ENCODE measurements around the gene OR52J3. TPM values are rescaled to one million over a fixed set of nuclear protein-coding genes. Genes with fewer than 3 reads are reported as not detected.

OR52J3 gene
- total RNA-seq, 1 donor from 2014 or later: not detected

DNA sequence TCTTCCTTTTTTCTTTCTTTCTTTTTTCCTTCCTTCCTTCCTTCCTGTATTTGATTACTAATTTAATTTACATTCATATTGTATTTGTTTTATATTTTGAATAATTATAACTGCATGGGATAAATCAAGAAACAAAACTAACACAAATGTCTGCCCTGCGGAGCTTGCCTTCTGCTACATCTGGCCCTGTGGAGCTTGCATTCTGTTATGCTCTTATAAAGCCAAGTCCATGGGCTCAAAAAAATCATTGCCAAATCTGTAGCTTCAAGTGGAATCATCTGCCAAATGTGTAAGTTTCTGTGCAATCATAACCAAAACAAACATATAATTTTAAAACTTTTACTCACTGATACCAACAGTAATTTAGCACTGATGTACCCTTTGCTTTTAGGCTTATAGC lies 8.0 kb upstream of the OR52J3 start:
- Histone ChIP-seq H4K20me1 (ENCODE audit: insufficient read depth, low read length) (no peaks in the 10 kb centered on the region), H3K9me3 (ENCODE audit: insufficient read depth, low read depth, low read length) (no peaks in the 10 kb centered on the region), H2AFZ (ENCODE audit: low read depth, low read length) (no peak overlapping the region), H3K4me1 (ENCODE audit: insufficient read depth, low read length) (no peaks in the 10 kb centered on the region), H3K36me3 (ENCODE audit: insufficient read depth, low read length) (no peaks in the 10 kb centered on the region), H3K27me3 (ENCODE audit: insufficient read depth, low read length) (no peaks in the 10 kb centered on the region), H3K79me2 (ENCODE audit: insufficient read depth, low read length) (no peaks in the 10 kb centered on the region), H3K9ac (ENCODE audit: low read length) (no peak overlapping the region), H3K4me3 (ENCODE audit: insufficient read depth, low read depth, low read length) (no peak overlapping the region), H3K27ac (ENCODE audit: low read depth, low read length) (no peak overlapping the region), H3K4me2 (ENCODE audit: low read length) (no peak overlapping the region)
- FAIRE-seq: no peak
- no peaks in the 10 kb centered on the region for H3K9me3 Mint-ChIP-seq (ENCODE audit: unreplicated experiment)
- no peaks in the 10 kb centered on the region for H3K27me3 Mint-ChIP-seq (ENCODE audit: low read depth, unreplicated experiment)
- H3K4me1 Mint-ChIP-seq (ENCODE audit: low read depth, unreplicated experiment): peaks cover 14% of the 10 kb centered on the region
- no peaks in the 10 kb centered on the region for H3K36me3 Mint-ChIP-seq (ENCODE audit: low read depth, unreplicated experiment)
- no peak overlapping the region for H3K4me3 Mint-ChIP-seq (ENCODE audit: unreplicated experiment)
- no peak for DNase-seq (ENCODE audit: low read depth)
- TF ChIP-seq, protein P1, sequence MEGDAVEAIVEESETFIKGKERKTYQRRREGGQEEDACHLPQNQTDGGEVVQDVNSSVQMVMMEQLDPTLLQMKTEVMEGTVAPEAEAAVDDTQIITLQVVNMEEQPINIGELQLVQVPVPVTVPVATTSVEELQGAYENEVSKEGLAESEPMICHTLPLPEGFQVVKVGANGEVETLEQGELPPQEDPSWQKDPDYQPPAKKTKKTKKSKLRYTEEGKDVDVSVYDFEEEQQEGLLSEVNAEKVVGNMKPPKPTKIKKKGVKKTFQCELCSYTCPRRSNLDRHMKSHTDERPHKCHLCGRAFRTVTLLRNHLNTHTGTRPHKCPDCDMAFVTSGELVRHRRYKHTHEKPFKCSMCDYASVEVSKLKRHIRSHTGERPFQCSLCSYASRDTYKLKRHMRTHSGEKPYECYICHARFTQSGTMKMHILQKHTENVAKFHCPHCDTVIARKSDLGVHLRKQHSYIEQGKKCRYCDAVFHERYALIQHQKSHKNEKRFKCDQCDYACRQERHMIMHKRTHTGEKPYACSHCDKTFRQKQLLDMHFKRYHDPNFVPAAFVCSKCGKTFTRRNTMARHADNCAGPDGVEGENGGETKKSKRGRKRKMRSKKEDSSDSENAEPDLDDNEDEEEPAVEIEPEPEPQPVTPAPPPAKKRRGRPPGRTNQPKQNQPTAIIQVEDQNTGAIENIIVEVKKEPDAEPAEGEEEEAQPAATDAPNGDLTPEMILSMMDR (IDR thresholded peaks at IDR 0.05; ENCODE audit: insufficient read depth, low read depth, low read length): no peak
- TF ChIP-seq EZH2 (IDR thresholded peaks at IDR 0.05; ENCODE audit: insufficient read depth, low read length): no peak
- H3K27ac Mint-ChIP-seq (ENCODE audit: unreplicated experiment): no peak overlapping the region

DNA sequence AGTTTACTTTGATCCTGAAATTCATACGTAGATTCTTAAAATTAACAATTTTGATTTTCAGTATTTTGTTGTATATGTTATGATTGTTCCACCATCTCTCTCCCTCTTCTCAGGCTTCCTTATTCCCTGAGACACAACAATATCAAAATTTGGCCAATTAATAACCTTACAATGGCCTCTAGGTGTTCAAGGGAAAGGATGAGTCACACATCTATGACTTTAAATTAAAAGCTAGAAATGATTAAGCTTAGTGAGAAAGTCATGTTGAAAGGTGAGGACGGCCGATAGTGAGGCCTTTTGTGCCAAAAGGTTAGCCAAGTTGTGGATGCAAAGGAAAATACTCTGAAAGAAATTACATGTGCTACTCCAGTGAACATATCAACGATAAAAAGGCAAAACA lies 5.5 kb upstream of the OR52J3 start:
- Mint-ChIP-seq H3K4me1 (ENCODE audit: low read depth, unreplicated experiment) (peaks cover 14% of the 10 kb centered on the region), H3K27me3 (ENCODE audit: low read depth, unreplicated experiment) (no peaks in the 10 kb centered on the region), H3K9me3 (ENCODE audit: unreplicated experiment) (no peaks in the 10 kb centered on the region), H3K36me3 (ENCODE audit: low read depth, unreplicated experiment) (no peaks in the 10 kb centered on the region), H3K4me3 (ENCODE audit: unreplicated experiment) (no peak overlapping the region), H3K27ac (ENCODE audit: unreplicated experiment) (no peak overlapping the region)
- DNase-seq (ENCODE audit: low read depth) (no peak), FAIRE-seq (no peak)
- Histone ChIP-seq H3K4me1 (ENCODE audit: insufficient read depth, low read length) (no peaks in the 10 kb centered on the region), H3K9ac (ENCODE audit: low read length) (no peak overlapping the region), H3K4me2 (ENCODE audit: low read length) (no peak overlapping the region), H2AFZ (ENCODE audit: low read depth, low read length) (no peak overlapping the region), H3K4me3 (ENCODE audit: insufficient read depth, low read depth, low read length) (no peak overlapping the region), H4K20me1 (ENCODE audit: insufficient read depth, low read length) (no peaks in the 10 kb centered on the region), H3K9me3 (ENCODE audit: insufficient read depth, low read depth, low read length) (no peaks in the 10 kb centered on the region), H3K36me3 (ENCODE audit: insufficient read depth, low read length) (no peaks in the 10 kb centered on the region), H3K27me3 (ENCODE audit: insufficient read depth, low read length) (no peaks in the 10 kb centered on the region), H3K27ac (ENCODE audit: low read depth, low read length) (no peak overlapping the region), H3K79me2 (ENCODE audit: insufficient read depth, low read length) (no peaks in the 10 kb centered on the region)
- TF ChIP-seq, protein P1 (IDR thresholded peaks at IDR 0.05; ENCODE audit: insufficient read depth, low read depth, low read length): no peak
- no peak for TF ChIP-seq EZH2 (IDR thresholded peaks at IDR 0.05; ENCODE audit: insufficient read depth, low read length)

GRCh38 chr11:5042091-5042490 lies 4.2 kb upstream of the OR52J3 start:
- FAIRE-seq (no peak), DNase-seq (ENCODE audit: low read depth) (no peak)
- no peaks in the 10 kb centered on the region for H3K79me2 ChIP-seq (ENCODE audit: insufficient read depth, low read length)
- H3K9me3 ChIP-seq (ENCODE audit: insufficient read depth, low read depth, low read length): no peaks in the 10 kb centered on the region
- H3K36me3 ChIP-seq (ENCODE audit: insufficient read depth, low read length): no peaks in the 10 kb centered on the region
- H3K4me2 ChIP-seq (ENCODE audit: low read length): no peak overlapping the region
- no peak overlapping the region for H3K9ac ChIP-seq (ENCODE audit: low read length)
- no peak overlapping the region for H3K27ac ChIP-seq (ENCODE audit: low read depth, low read length)
- H3K4me1 Mint-ChIP-seq (ENCODE audit: low read depth, unreplicated experiment): peaks cover 11% of the 10 kb centered on the region
- H2AFZ ChIP-seq (ENCODE audit: low read depth, low read length): no peak overlapping the region
- no peak overlapping the region for H3K27ac Mint-ChIP-seq (ENCODE audit: unreplicated experiment)
- H3K9me3 Mint-ChIP-seq (ENCODE audit: unreplicated experiment): no peaks in the 10 kb centered on the region
- TF ChIP-seq EZH2 (IDR thresholded peaks at IDR 0.05; ENCODE audit: insufficient read depth, low read length): no peak
- TF ChIP-seq, protein P1 (IDR thresholded peaks at IDR 0.05; ENCODE audit: insufficient read depth, low read depth, low read length): no peak
- no peak overlapping the region for H3K4me3 Mint-ChIP-seq (ENCODE audit: unreplicated experiment)
- no peaks in the 10 kb centered on the region for H3K27me3 Mint-ChIP-seq (ENCODE audit: low read depth, unreplicated experiment)
- H3K27me3 ChIP-seq (ENCODE audit: insufficient read depth, low read length): no peaks in the 10 kb centered on the region
- H3K36me3 Mint-ChIP-seq (ENCODE audit: low read depth, unreplicated experiment): no peaks in the 10 kb centered on the region
- H3K4me1 ChIP-seq (ENCODE audit: insufficient read depth, low read length): no peaks in the 10 kb centered on the region
- no peaks in the 10 kb centered on the region for H4K20me1 ChIP-seq (ENCODE audit: insufficient read depth, low read length)
- no peak overlapping the region for H3K4me3 ChIP-seq (ENCODE audit: insufficient read depth, low read depth, low read length)

Measured in astrocyte (in vitro differentiated cells and primary cell).